SK-N-MC (cell line): Measurements from ENCODE around the gene RRAGD.
A peak's percentile ranks its signal among the peaks of the same experiment; 100 is the strongest.

Experiments
- DNase-seq: peaks from one replicate; pipeline ENCODE4 v3.0.0-alpha.2; 2011; ENCODE audit warnings: low read depth, low spot score
- H3K27ac ChIP-seq: fragments of 200-600 bp; sonication (generic); 2 replicates; pipeline ENCODE4 v1.5.1; 2016; ENCODE audit warnings: mixed run types
- H3K36me3 ChIP-seq: fragments of 200-600 bp; sonication (generic); 2 replicates; pipeline ENCODE4 v1.6.1; 2017; ENCODE audit warnings: antibody characterized with exemption, low read length, mixed read lengths; ENCODE audit not compliant: insufficient read depth
- H3K4me3 ChIP-seq: fragments of 200-600 bp; sonication (generic); 2 replicates; pipeline ENCODE4 v1.5.1; 2016
- H3K9ac ChIP-seq: fragments of 200-600 bp; sonication (generic); 2 replicates; pipeline ENCODE4 v1.8.0; 2017; ENCODE audit warnings: mixed run types, mixed read lengths; ENCODE audit not compliant: insufficient read length
- H3K9me3 ChIP-seq: fragments of 200-600 bp; sonication (generic); 2 replicates; pipeline ENCODE4 v1.6.1; 2017; ENCODE audit warnings: low read depth, mild to moderate bottlenecking, antibody characterized with exemption, low read length, moderate library complexity, mixed read lengths
- EZH2 ChIP-seq: fragments of 200-600 bp; sonication (generic); IDR thresholded peaks from one replicate; pipeline ENCODE4 v1.6.1; 2017; ENCODE audit warnings: antibody characterized with exemption
- FOXP2 ChIP-seq: optimal IDR thresholded peaks from 2 replicates; pipeline ENCODE3; 2011; ENCODE audit warnings: mild to moderate bottlenecking, moderate library complexity; ENCODE audit not compliant: insufficient read depth; ENCODE audit errors: extremely low read length, control extremely low read depth
- POLR2AphosphoS5 ChIP-seq: IDR thresholded peaks from 2 replicates; pipeline ENCODE4 v1.6.1; 2012; ENCODE audit warnings: mild to moderate bottlenecking, low read depth, low read length, borderline replicate concordance

Gene RRAGD

DNA sequence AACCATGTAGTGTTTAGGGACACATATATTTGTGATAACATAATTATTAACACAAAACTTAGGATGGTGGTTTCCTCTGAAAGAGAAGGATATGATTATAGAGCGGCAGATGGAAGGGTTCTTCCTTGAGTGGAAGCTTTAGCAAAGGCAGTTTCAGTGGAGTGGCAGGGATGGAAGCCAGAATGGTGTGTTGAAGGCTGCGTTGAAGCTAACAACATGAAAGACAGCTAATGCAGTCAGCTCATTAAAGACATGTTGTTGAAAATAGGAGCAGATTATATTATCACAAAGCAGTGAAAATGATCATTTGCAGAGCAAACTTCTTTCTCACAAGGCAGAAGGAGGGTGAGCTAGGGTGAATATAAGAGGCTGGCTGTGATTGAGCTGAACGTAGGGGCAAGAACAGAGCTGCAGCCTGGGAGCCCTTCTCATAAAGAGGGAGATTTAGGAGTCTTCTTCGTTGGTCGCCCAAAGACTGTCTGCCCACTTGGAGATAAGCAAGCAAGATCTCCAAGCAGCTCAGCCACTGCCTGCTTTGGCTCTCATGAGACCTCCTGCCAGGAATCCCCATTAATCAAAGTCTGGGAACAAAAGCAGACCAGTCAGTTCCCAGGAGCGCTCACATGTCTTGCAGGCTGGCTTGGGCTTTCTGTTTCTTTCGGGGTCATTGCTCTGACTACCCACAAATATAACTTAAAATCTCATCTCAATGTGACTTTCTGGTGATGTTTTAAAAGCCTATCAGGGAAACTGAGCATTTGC, 18.3 kb upstream of the RRAGD start:
- Histone ChIP-seq H3K36me3 (no peaks in the 10 kb centered on the region), H3K27ac (no peak overlapping the region), H3K9me3 (no peaks in the 10 kb centered on the region), H3K4me3 (no peak overlapping the region), H3K9ac (no peak overlapping the region)
- no peak for DNase-seq
- TF ChIP-seq POLR2AphosphoS5 (no peak), EZH2 (no peak), FOXP2 (no peak)

DNA sequence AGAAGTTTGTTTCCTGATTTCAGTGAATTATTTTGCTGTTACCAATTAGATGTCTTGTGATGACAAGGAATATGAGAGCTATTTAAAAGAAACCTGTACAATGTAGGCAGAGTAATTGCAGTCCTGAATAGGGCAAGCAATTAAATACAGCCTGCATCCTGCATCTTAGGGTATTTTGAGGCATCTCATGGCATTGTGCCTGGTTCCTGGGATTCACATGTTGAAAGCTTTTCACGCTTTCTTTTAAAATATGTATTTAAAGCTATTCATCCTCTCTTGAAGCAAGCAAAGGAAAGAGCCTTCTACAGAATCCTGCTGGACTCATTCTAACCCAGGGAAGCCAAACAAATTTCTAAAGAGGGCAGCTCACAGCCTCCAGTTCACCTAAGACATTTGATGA, 4.7 kb upstream of the RRAGD start:
- Histone ChIP-seq H3K27ac (no peak overlapping the region), H3K36me3 (no peaks in the 10 kb centered on the region), H3K4me3 (no peak overlapping the region), H3K9ac (no peak overlapping the region), H3K9me3 (no peaks in the 10 kb centered on the region)
- no peak for TF ChIP-seq EZH2
- TF ChIP-seq FOXP2, result no peak
- no peak for TF ChIP-seq POLR2AphosphoS5
- no peak for DNase-seq

DNA sequence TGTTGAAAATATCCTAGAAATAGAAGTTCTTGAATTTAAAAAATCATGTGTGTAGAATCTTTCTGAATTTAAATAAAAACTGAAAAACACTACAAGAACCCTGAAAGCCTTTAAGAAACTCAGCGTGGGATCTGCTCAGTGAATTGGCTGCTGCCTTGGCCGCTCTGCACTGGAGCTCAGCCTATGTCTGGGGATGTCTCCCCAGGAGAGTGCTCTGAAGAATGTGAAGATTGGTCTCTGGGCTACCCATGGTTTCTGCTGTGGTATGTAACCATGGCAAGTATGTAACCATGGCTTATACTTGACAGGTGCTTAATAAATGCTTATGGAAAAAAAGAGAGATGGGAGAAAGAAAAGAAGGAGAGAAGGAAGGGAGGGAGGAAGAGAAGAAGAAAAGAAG, 3.1 kb upstream of the RRAGD start:
- Histone ChIP-seq H3K9ac (no peak overlapping the region), H3K27ac (no peak overlapping the region), H3K4me3 (no peak overlapping the region), H3K36me3 (no peaks in the 10 kb centered on the region), H3K9me3 (no peaks in the 10 kb centered on the region)
- no peak for TF ChIP-seq EZH2
- TF ChIP-seq FOXP2, result no peak
- no peak for TF ChIP-seq POLR2AphosphoS5
- DNase-seq, result no peak

GRCh38 chr6:89414215-89414614, 2.1 kb upstream of the RRAGD start:
- H3K27ac ChIP-seq, result no peak overlapping the region
- no peak for TF ChIP-seq FOXP2
- no peak for TF ChIP-seq EZH2
- no peak for TF ChIP-seq POLR2AphosphoS5
- no peak overlapping the region for H3K9ac ChIP-seq
- H3K36me3 ChIP-seq, result no peaks in the 10 kb centered on the region
- no peak for DNase-seq
- H3K9me3 ChIP-seq, result no peaks in the 10 kb centered on the region
- H3K4me3 ChIP-seq, result no peak overlapping the region

- H3K9me3 ChIP-seq, result no peaks in the 10 kb centered on the region
- H3K4me3 ChIP-seq, result peak overlapping the region; percentile 90
- H3K27ac ChIP-seq, result no peak overlapping the region
- H3K9ac ChIP-seq, result peak overlapping the region; percentile 77
- no peak for DNase-seq
- no peaks in the 10 kb centered on the region for H3K36me3 ChIP-seq
- TF ChIP-seq FOXP2, result no peak
- no peak for TF ChIP-seq EZH2
- TF ChIP-seq POLR2AphosphoS5, result no peak
Measured at GRCh38 chr6:89413006-89413400, 930 bp upstream of the RRAGD start.

DNA sequence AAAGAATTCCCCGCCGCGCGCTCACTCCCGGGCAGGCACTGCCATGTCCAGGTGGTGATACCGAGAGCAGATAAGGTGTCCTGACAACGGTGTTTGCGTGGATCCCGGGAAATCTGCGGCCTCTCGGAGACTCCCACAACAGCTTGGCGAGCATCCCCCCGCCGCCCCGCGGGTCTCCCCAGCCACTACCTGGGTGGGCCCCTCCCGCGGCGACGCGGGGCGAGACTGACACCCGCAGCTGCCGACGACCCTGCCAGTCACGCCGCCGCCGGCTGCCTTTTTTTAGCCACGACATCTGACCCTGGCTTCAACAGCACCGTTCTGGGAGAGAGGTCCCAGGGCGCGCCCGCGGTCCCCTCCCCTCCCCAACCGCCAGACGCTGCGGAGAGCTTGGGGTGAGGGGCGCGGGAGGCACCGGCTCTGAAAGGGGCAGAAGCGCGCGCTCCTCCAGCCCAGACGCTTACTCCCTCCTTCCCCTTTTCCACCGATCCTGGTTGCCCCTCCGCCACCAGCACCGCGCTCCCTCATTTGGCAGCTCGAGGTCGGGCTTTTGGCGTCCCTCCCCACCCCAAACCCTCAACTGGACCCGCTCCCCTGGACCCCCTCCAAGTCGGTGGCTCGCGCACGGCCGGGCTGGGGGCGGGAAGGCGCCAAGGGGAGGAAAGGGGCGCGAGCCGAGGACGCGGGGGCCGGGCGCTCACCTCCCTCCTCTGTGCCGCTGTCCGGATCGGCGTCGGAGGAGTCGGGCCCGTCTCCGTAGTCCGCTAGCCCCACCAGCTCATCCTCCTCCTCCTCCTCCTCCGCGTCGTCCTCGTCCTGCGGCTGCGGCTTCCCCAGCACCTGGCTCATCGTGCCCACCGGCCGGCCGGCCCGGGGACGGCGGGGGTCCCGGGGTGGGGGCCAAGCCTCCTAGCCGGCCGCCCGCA, 665 bp downstream of the RRAGD start:
- TF ChIP-seq POLR2AphosphoS5, result no peak
- TF ChIP-seq EZH2, result no peak
- no peak for TF ChIP-seq FOXP2
- Histone ChIP-seq H3K9ac (peak overlapping the region; percentile 21), H3K9me3 (no peaks in the 10 kb centered on the region), H3K36me3 (no peaks in the 10 kb centered on the region), H3K4me3 (peak overlapping the region; percentile 90), H3K27ac (no peak overlapping the region)
- no peak for DNase-seq

DNA sequence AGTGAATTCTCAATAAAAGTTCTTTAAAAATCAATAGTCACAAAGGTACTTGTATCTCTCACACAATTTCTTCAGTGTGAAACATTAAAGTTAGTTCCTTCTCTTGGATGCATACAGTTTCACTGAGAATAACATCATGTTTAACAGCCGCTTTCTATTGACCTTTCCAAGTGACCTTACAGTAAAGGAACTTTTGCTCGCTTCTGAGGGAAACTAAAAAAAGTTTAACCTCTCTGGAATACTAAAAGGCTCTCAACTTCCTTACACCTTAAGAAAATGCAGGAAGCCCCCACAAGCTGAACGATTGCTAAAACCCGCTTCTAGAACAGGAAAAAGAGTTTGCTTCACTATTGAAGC, 1.3 kb downstream of the RRAGD start:
- peak overlapping the region; percentile 21 for H3K9ac ChIP-seq

GRCh38 chr6:89410231-89410761, 1.8 kb downstream of the RRAGD start:
- H3K27ac ChIP-seq, result no peak overlapping the region
- H3K9ac ChIP-seq, result no peak overlapping the region
- H3K36me3 ChIP-seq, result no peaks in the 10 kb centered on the region
- no peak for DNase-seq
- peak overlapping the region; percentile 90 for H3K4me3 ChIP-seq
- TF ChIP-seq FOXP2 (no peak), POLR2AphosphoS5 (no peak), EZH2 (no peak)
- no peaks in the 10 kb centered on the region for H3K9me3 ChIP-seq

More for the DNA sequence above, 1.3 kb downstream of the RRAGD start:
- Histone ChIP-seq H3K27ac (no peak overlapping the region), H3K4me3 (peak overlapping the region; percentile 90), H3K9me3 (no peaks in the 10 kb centered on the region), H3K36me3 (no peaks in the 10 kb centered on the region)
- TF ChIP-seq POLR2AphosphoS5, result no peak
- TF ChIP-seq EZH2, result no peak
- no peak for TF ChIP-seq FOXP2
- DNase-seq, result no peak
